Ureter (tissue), 1 donor: ENCODE results near the gene TP53TG5. TPM values are rescaled to one million over a fixed set of nuclear protein-coding genes. Genes with fewer than 3 reads are reported as not detected.

ENCODE experiments used
- DNase-seq: peaks from one replicate; pipeline ENCODE4 v3.0.0-alpha.2; 2020; ENCODE audit warnings: low spot score
- total RNA-seq: library from RNA; stranded (reverse); gene quantifications from one replicate; pipeline ENCODE4 v1.2.4, GENCODE V29; 2023
- donor health status: DM: yes; HTN: yes; CAD: no.

TP53TG5 gene
- total RNA-seq, 1 donor from 2014 or later = 1.2 TPM

- no peak for DNase-seq
Measured at GRCh38 chr20:45346291-45346718, 31.8 kb downstream of the TP53TG5 start.

- peak; percentile 82 for DNase-seq
Measured at GRCh38 chr20:45345104-45345936, 32.8 kb downstream of the TP53TG5 start.

- DNase-seq = peak; percentile 80
Measured at GRCh38 chr20:45344168-45344860, 33.8 kb downstream of the TP53TG5 start.

GRCh38 chr20:45343532-45344167, 34.5 kb downstream of the TP53TG5 start:
- no peak for DNase-seq

GRCh38 chr20:45342855-45343531, 35.1 kb downstream of the TP53TG5 start:
- peak; percentile 73 for DNase-seq

- DNase-seq = peak; percentile 80
Measured at GRCh38 chr20:45341939-45342854, 35.9 kb downstream of the TP53TG5 start.

- no peak for DNase-seq
Measured at GRCh38 chr20:45341579-45341938, 36.6 kb downstream of the TP53TG5 start.

GRCh38 chr20:45340951-45341350, 37.2 kb downstream of the TP53TG5 start:
- DNase-seq = no peak

GRCh38 chr20:45340236-45340847, 37.8 kb downstream of the TP53TG5 start:
- DNase-seq = no peak

- DNase-seq = no peak
Measured at GRCh38 chr20:45339799-45340198, 38.3 kb downstream of the TP53TG5 start.

- DNase-seq = peak; percentile 72
Measured at GRCh38 chr20:45339084-45339483, 39.0 kb downstream of the TP53TG5 start.

- no peak for DNase-seq
Measured at GRCh38 chr20:45338121-45339030, 39.7 kb downstream of the TP53TG5 start.

GRCh38 chr20:45337367-45338120, 40.6 kb downstream of the TP53TG5 start:
- peak; percentile 65 for DNase-seq

GRCh38 chr20:45336530-45337366, 41.4 kb downstream of the TP53TG5 start:
- DNase-seq = no peak

GRCh38 chr20:45330476-45330875, 47.6 kb downstream of the TP53TG5 start:
- DNase-seq = no peak

- no peak for DNase-seq
Measured at GRCh38 chr20:45329497-45330319, 48.4 kb downstream of the TP53TG5 start.

GRCh38 chr20:45328451-45328850, 49.7 kb downstream of the TP53TG5 start:
- no peak for DNase-seq
